ENCODE data around the gene RPS27. TPM values are rescaled to one million over a fixed set of nuclear protein-coding genes. Genes with fewer than 3 reads are reported as not detected.
"Not testable (repeated sequence)": the region's sequence is repeated elsewhere in the genome, so short reads cannot be mapped to it uniquely, and the experiment has no call there.

Gene RPS27
- total RNA-seq, 1 donor from 2014 or later = 1,771 TPM

DNA sequence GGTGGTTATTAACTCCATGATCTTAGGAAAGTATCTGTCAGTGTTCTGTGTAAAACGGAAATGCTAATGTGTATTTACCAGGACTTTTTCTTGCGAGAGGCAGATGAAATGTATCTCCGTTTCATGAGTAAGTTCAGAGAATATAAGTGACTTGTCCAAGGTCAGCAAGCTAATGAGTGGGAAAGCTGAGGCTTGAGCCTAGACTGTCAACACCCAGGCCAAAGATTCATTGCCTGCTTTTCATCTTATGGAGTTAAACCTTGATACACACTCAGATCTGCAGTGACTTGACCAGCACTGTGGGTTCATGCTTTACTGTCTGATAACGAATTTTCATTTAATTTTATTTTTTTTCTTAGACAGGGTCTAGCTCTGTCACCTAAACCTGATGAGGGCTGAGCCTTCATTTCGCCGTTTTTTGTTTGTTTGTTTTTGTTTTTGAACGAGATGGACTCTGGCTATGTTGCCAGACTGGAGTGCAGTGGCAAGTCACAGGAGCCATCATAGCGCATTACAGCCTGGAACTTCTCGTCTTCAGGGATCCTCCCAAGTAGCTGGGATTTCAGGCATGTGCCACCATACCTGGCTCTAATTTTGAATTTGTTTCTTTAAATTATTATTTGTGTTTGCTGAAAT lies 12.2 kb upstream of the RPS27 start:
- DNase-seq (ENCODE audit: extremely low spot score in 2 of 2) = no peak
- peak overlapping the region; percentile 92 for H3K27ac ChIP-seq
- intact Hi-C loops (cut with DNase I) = no loop called here
- H3K4me3 ChIP-seq = peak overlapping the region; percentile 81 to 93
- TF ChIP-seq POLR2AphosphoS5 (IDR thresholded peaks at IDR 0.05; ENCODE audit: insufficient read depth in 1 of 2, low read depth in 1 of 2) = no peak
- H3K27me3 ChIP-seq = no peaks in the 10 kb centered on the region
- peaks cover 19% of the 10 kb centered on the region for H3K4me1 ChIP-seq
- peaks cover 0 to 60% of the 10 kb centered on the region in 2 donors for H3K36me3 ChIP-seq
- no peaks in the 10 kb centered on the region for H3K9me3 ChIP-seq

DNA sequence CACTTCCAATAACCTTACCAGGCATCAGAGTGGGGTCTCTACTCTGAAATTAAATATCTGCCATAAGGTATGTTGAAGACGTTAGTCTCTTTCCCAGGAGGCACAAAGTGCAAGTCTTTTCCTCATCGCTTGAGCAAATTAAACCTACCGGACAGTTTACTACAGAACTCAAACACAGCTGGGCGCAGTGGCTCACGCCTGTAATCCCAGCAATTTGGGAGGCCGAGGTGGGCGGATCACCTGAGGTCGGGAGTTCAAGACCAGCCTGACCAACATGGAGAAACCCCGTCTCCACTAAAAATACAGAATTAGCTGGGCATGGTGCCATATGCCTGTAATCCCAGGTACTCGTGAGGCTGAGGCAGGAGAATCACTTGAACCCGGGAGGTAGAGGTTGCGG lies 11.5 kb upstream of the RPS27 start:
- H3K4me3 ChIP-seq; DNase-seq (ENCODE audit: extremely low spot score in 2 of 2); H3K27ac ChIP-seq; H3K27me3 ChIP-seq; H3K9me3 ChIP-seq; intact Hi-C loops (cut with DNase I): not testable (repeated sequence)
- peaks cover 0 to 56% of the 10 kb centered on the region in 2 donors for H3K36me3 ChIP-seq
- H3K4me1 ChIP-seq = peaks cover 23% of the 10 kb centered on the region

DNA sequence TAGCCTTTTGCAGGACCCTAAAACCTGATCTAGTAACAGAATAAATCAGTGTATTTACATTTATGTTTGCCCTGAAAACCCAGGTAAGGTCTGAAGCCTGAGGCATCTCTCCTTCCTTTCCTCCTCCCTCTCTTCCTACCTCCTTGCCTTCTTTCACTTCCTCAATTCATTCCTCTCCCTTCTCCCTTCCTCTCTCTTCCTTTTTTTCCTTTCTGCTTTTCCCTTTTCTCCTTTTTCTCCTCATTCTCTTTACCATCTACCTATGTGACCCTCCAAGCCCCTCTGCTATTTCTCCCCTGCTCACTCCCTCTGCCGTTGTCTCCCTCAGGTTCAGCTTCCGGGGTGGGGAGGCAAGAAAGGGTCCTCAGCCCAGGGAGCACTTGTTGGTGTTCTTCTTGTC lies 8.8 kb upstream of the RPS27 start:
- DNase-seq (ENCODE audit: extremely low spot score in 2 of 2); H3K4me3 ChIP-seq; intact Hi-C loops (cut with DNase I); H3K27ac ChIP-seq; H3K9me3 ChIP-seq; H3K27me3 ChIP-seq: not testable (repeated sequence)
- H3K36me3 ChIP-seq = peaks cover 0 to 33% of the 10 kb centered on the region in 2 donors
- peaks cover 23% of the 10 kb centered on the region for H3K4me1 ChIP-seq

DNA sequence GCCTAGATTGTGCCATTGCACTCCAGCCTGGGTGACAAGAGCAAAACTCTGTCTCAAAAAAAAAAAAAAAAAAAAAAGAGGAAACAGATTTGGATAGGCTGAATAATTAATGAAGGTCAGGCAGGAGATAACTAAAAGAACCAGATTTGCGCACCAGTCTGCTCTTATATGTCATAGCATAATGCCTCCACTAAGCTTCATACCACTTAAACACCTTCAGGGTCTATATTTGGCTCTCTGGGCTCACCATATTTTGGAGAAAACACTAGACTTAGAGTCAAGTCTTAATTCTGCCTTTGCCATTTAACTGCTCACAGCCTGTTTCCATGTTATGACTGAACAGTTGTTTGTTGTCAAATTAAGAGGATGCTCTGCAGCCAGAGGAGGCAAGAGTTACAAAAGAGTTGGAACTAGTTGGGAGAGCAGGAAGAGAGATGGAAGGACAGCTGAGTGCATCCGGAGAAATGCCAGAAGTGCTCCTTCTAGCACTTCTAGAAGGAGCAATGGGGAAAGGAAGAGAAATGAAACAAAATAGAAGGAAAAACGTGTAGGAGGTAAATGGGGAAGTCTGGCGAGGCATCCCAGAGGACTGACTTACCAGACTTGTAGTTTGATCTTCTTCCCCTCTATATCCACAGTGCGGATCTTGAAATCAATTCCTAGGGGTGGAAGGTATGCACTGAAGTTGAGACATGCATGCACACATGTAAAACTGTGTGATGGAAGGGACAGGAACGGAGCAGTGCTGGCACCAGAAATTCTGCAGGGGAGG lies 6.3 kb upstream of the RPS27 start:
- Histone ChIP-seq H3K36me3 (peaks cover 0 to 33% of the 10 kb centered on the region in 2 donors), H3K4me3 (peak overlapping the region; percentile 60 to 64), H3K27me3 (no peaks in the 10 kb centered on the region), H3K4me1 (peaks cover 20% of the 10 kb centered on the region), H3K9me3 (no peaks in the 10 kb centered on the region), H3K27ac (peak overlapping the region; percentile 95)
- no peak for DNase-seq (ENCODE audit: extremely low spot score in 2 of 2)
- TF ChIP-seq, protein P1, sequence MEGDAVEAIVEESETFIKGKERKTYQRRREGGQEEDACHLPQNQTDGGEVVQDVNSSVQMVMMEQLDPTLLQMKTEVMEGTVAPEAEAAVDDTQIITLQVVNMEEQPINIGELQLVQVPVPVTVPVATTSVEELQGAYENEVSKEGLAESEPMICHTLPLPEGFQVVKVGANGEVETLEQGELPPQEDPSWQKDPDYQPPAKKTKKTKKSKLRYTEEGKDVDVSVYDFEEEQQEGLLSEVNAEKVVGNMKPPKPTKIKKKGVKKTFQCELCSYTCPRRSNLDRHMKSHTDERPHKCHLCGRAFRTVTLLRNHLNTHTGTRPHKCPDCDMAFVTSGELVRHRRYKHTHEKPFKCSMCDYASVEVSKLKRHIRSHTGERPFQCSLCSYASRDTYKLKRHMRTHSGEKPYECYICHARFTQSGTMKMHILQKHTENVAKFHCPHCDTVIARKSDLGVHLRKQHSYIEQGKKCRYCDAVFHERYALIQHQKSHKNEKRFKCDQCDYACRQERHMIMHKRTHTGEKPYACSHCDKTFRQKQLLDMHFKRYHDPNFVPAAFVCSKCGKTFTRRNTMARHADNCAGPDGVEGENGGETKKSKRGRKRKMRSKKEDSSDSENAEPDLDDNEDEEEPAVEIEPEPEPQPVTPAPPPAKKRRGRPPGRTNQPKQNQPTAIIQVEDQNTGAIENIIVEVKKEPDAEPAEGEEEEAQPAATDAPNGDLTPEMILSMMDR (IDR thresholded peaks at IDR 0.05) = peak in 1 of 3 experiments; percentile 17
- no peak for TF ChIP-seq POLR2A (IDR thresholded peaks at IDR 0.05)
- intact Hi-C loops (cut with DNase I) = no loop called here

DNA sequence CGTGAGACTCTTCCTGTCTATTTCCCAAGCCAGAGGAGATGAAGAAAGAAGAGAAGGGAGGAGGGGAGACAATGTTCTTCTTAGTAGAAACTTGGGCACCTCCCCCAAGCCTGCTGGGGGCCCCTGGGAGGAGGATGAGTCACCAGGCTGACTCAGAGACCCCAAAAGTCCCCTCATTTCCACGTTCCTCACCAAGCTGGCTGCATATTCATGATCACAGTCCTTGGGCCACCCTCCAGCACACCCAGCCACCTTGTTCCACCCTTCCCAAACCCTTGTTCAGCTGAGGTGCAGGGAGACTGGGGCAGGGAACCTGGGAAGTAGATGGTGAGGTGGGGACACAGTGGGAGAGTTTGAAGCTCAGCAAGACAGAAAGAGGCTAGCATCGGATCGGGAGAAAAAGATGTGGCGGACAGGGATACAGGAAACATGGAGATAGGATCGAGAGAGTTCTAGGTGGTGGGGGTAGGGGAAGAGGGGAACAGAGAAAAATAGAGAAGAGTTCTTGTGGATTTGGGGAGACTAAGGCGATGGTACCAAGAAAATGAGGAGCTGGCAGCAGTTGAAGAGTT lies 5.1 kb upstream of the RPS27 start:
- Histone ChIP-seq H3K9me3 (no peaks in the 10 kb centered on the region), H3K27me3 (no peaks in the 10 kb centered on the region), H3K27ac (peak overlapping the region; percentile 95), H3K36me3 (peaks cover 0 to 27% of the 10 kb centered on the region in 2 donors), H3K4me3 (peak overlapping the region; percentile 60 to 64), H3K4me1 (peaks cover 25% of the 10 kb centered on the region)
- TF ChIP-seq, protein P1 (IDR thresholded peaks at IDR 0.05) = no peak
- peak in 1 of 2 donors; percentile 42 for TF ChIP-seq POLR2AphosphoS5 (IDR thresholded peaks at IDR 0.05; ENCODE audit: insufficient read depth in 1 of 2, low read depth in 1 of 2)
- peak in 1 of 2 donors; percentile 7 for TF ChIP-seq POLR2A (IDR thresholded peaks at IDR 0.05)
- DNase-seq (ENCODE audit: extremely low spot score in 2 of 2) = peak in 1 of 2 donors; percentile 94
- intact Hi-C loops (cut with DNase I) = loop anchor here (5.0 kb wide), 2 partner anchors 38 to 188 kb away; partner anchors contain the start of gene DENND4B

DNA sequence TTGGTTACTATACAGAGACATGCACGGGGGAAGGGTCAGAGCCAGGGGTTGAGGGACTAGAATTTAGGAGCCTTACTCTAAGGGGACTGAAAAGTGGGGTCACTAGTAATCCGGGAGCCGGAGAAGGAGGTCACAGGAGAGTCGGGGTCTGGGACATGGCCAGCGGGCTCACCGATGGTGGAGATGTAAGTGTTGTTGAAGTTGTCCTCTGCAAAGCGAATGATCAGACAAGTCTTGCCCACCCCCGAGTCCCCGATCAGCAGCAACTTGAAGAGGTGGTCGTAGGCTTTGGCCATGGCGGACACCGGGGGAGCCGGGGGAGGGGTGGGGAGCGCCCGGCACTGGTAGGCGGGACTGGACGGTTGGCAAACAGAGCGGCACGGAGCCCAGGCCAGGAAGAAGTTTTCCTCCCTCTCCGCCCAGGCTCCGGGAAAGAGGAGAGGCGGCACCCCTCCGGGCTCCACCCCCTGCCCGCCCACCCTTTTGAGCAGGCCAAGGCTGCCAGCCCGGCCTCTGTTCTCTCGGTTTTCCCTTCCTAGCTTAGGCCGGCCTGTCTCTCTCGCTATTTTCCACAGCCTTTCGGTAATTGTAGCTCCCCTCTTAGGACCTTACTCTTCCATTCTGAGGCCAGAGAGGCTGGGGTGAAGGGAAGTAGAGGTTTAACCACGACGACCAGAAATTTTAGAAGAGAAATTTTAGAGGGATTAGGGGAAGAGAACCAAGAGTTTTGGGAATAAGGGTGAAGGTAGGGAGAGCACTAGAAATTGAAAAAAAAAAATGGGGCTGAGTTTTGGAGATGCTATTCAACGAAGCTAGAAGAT lies 4.4 kb upstream of the RPS27 start, which contains the start of gene RAB13:
RAB13 (minus strand) TSS at position 399 of the 821 bp plus-strand sequence; CDS start at position 296, 103 bp downstream.
- Histone ChIP-seq H3K36me3 (peaks cover 0 to 20% of the 10 kb centered on the region in 2 donors), H3K4me3 (peak within 1 kb of the TSS; percentile 60 to 64), H3K27ac (peak within 1 kb of the TSS; percentile 95), H3K27me3 (no peaks in the 10 kb centered on the region), H3K4me1 (peaks cover 25% of the 10 kb centered on the region), H3K9me3 (no peaks in the 10 kb centered on the region)
- TF ChIP-seq, protein P1 (IDR thresholded peaks at IDR 0.05) = no peak
- TF ChIP-seq POLR2AphosphoS5 (IDR thresholded peaks at IDR 0.05; ENCODE audit: insufficient read depth in 1 of 2, low read depth in 1 of 2) = peak in 1 of 2 donors; percentile 84
- peak in 1 of 2 donors; percentile 30 for TF ChIP-seq POLR2A (IDR thresholded peaks at IDR 0.05)
- intact Hi-C loops (cut with DNase I) = loop anchor here (5.0 kb wide), 2 partner anchors 39 to 189 kb away; partner anchors contain the start of gene DENND4B
- DNase-seq (ENCODE audit: extremely low spot score in 2 of 2) = peak in 1 of 2 donors; percentile 97

All from vagina (tissue), 2 donors.